ENCODE results near the gene KPNA5. TPM values are rescaled to one million over a fixed set of nuclear protein-coding genes. Genes with fewer than 3 reads are reported as not detected.

Gene KPNA5
- total RNA-seq, 2 donors from 2014 or later, result 6.0 to 9.7 TPM

DNA sequence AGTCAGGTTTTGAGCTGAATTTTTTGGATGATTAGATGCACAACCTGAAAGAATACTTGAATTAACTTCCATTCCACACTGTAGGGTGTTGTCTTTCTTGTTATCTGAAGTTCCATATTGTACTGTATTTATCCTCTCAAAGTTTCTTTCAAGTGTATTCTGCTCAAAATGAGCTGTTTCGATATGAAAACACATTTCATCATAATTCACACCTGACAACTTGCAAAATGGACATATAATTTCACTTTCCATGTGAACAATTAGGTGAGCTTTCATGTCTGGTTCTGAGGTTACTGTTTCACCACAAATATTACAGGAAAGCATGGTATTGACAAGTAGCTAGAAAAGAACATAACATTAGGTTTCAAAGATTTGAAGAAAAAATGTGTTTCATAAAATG is 14.1 kb upstream of the KPNA5 start:
- DNase-seq (ENCODE audit: low spot score), result no peak
- TF ChIP-seq, protein P1, sequence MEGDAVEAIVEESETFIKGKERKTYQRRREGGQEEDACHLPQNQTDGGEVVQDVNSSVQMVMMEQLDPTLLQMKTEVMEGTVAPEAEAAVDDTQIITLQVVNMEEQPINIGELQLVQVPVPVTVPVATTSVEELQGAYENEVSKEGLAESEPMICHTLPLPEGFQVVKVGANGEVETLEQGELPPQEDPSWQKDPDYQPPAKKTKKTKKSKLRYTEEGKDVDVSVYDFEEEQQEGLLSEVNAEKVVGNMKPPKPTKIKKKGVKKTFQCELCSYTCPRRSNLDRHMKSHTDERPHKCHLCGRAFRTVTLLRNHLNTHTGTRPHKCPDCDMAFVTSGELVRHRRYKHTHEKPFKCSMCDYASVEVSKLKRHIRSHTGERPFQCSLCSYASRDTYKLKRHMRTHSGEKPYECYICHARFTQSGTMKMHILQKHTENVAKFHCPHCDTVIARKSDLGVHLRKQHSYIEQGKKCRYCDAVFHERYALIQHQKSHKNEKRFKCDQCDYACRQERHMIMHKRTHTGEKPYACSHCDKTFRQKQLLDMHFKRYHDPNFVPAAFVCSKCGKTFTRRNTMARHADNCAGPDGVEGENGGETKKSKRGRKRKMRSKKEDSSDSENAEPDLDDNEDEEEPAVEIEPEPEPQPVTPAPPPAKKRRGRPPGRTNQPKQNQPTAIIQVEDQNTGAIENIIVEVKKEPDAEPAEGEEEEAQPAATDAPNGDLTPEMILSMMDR (IDR thresholded peaks at IDR 0.05), result no peak
- Histone ChIP-seq H3K27me3 (replicated peaks; ENCODE audit: insufficient read depth) (no peaks in the 10 kb centered on the region), H3K4me3 (no peak overlapping the region), H3K27ac (no peak overlapping the region), H3K36me3 (no peaks in the 10 kb centered on the region), H3K9me3 (no peaks in the 10 kb centered on the region), H3K4me1 (ENCODE audit: control insufficient read depth in 1 of 2, low read depth in 2 of 2) (peaks cover 11 to 22% of the 10 kb centered on the region in 2 donors)
- no peak for ATAC-seq (ENCODE audit: insufficient number of reproducible peaks, low FRiP score, low read depth)

DNA sequence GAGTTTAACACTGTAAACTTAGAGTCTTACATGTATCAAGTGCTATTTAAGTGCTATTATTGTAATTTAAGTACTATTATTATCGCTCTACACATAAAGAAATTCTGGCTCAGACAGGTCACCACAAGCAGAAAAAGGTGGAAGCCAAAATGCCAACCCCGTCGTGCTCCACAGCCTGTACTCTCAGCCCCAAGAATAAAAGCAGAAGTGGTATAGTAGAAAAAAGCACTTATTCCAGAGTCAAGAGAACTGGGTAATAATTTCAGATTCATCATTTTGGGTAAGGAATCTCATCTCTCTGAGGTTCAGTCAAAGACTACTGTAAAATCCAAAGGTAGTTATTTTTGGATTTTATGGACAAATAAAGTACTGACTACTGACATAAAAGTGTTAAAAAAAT is 13.4 kb upstream of the KPNA5 start:
- H3K9me3 ChIP-seq, result no peaks in the 10 kb centered on the region
- TF ChIP-seq, protein P1 (IDR thresholded peaks at IDR 0.05), result no peak
- ATAC-seq (ENCODE audit: insufficient number of reproducible peaks, low FRiP score, low read depth) (no peak), DNase-seq (ENCODE audit: low spot score) (no peak)
- H3K27ac ChIP-seq, result no peak overlapping the region
- peaks cover 11 to 22% of the 10 kb centered on the region in 2 donors for H3K4me1 ChIP-seq (ENCODE audit: control insufficient read depth in 1 of 2, low read depth in 2 of 2)
- H3K4me3 ChIP-seq, result peak overlapping the region; percentile 75
- no peaks in the 10 kb centered on the region for H3K27me3 ChIP-seq (replicated peaks; ENCODE audit: insufficient read depth)
- H3K36me3 ChIP-seq, result no peaks in the 10 kb centered on the region

DNA sequence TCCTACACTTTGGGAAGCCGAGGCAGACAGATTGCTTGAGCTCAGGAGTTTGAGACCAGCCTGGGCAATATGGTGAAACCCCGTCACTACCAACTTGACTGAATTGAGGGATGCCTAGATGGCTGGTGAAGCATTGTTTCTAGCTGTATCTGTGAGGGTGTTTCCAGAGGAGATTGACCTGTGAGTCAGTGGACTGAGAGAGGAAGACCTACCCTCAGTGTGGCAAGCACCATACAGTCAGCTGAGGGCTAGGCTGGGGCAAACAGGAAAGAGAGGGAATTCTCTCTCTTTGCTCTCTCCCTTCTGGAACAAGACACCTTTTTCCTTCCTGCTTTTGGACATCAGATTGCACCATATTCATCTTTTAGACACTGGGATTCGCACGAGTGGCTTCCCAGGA is 8.7 kb upstream of the KPNA5 start:
- H3K27me3 ChIP-seq (replicated peaks; ENCODE audit: insufficient read depth), result no peaks in the 10 kb centered on the region
- no peaks in the 10 kb centered on the region for H3K9me3 ChIP-seq
- H3K36me3 ChIP-seq, result no peaks in the 10 kb centered on the region
- ATAC-seq (ENCODE audit: insufficient number of reproducible peaks, low FRiP score, low read depth) (no peak), DNase-seq (ENCODE audit: low spot score) (no peak)
- no peak overlapping the region for H3K27ac ChIP-seq
- peaks cover 0 to 5% of the 10 kb centered on the region in 2 donors for H3K4me1 ChIP-seq (ENCODE audit: control insufficient read depth in 1 of 2, low read depth in 2 of 2)
- TF ChIP-seq, protein P1 (IDR thresholded peaks at IDR 0.05), result no peak
- H3K4me3 ChIP-seq, result no peak overlapping the region

DNA sequence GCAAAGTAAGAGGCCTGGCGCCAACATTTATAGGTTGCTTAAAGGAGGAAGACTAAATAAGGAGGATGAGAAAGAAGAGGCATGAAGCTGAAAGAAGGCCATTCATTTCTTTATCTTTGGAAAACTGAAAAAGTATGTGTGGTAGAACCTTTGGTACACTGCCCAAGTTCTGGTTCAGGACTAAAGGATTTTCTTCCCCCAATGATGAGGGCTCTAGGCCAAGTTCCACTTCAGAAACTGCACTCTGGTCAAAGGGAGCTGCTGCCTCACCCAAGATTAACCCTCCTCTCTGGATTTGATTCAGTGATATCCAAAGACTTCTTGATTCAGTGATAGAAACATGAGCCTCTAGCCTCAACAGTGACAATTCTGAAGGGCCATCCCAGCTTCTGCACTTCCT is 5.0 kb upstream of the KPNA5 start:
- TF ChIP-seq, protein P1 (IDR thresholded peaks at IDR 0.05), result no peak
- Histone ChIP-seq H3K27me3 (replicated peaks; ENCODE audit: insufficient read depth) (no peaks in the 10 kb centered on the region), H3K4me1 (ENCODE audit: control insufficient read depth in 1 of 2, low read depth in 2 of 2) (peaks cover 0 to 3% of the 10 kb centered on the region in 2 donors), H3K27ac (no peak overlapping the region), H3K4me3 (no peak overlapping the region), H3K9me3 (no peaks in the 10 kb centered on the region), H3K36me3 (no peaks in the 10 kb centered on the region)
- ATAC-seq (ENCODE audit: insufficient number of reproducible peaks, low FRiP score, low read depth) (no peak), DNase-seq (ENCODE audit: low spot score) (no peak)

DNA sequence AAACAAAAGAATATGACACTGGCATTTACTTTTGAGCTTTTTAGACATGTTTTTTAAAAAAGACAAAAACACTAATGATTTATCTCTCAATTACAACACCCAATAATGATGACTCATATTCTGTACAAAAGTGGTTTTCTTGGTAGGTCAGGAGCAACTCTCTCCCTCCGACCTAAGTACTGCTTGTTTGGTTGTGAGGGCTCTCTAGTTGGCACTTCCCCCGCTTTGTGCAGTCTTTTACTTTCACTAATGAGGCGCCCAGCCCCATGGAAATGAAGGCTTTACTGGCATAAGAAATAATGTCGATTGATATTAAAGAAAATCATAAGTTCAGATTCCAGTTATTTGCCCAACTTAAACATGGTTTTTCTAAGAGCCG is 1.3 kb downstream of the KPNA5 start:
- no peaks in the 10 kb centered on the region for H3K27me3 ChIP-seq (replicated peaks; ENCODE audit: insufficient read depth)
- TF ChIP-seq, protein P1 (IDR thresholded peaks at IDR 0.05), result no peak
- H3K9me3 ChIP-seq, result no peaks in the 10 kb centered on the region
- DNase-seq (ENCODE audit: low spot score) (no peak), ATAC-seq (ENCODE audit: insufficient number of reproducible peaks, low FRiP score, low read depth) (peak; percentile 42)
- H3K27ac ChIP-seq, result peak overlapping the region in 1 of 2 donors; percentile 14
- H3K4me1 ChIP-seq (ENCODE audit: control insufficient read depth in 1 of 2, low read depth in 2 of 2), result peaks cover 6 to 10% of the 10 kb centered on the region in 2 donors
- no peaks in the 10 kb centered on the region for H3K36me3 ChIP-seq
- H3K4me3 ChIP-seq, result peak overlapping the region; percentile 84
